Measurements from ENCODE around the gene DMRTB1. TPM values are rescaled to one million over a fixed set of nuclear protein-coding genes. Genes with fewer than 3 reads are reported as not detected.

Gene DMRTB1
- total RNA-seq, 1 donor from 2014 or later, result not detected

DNA sequence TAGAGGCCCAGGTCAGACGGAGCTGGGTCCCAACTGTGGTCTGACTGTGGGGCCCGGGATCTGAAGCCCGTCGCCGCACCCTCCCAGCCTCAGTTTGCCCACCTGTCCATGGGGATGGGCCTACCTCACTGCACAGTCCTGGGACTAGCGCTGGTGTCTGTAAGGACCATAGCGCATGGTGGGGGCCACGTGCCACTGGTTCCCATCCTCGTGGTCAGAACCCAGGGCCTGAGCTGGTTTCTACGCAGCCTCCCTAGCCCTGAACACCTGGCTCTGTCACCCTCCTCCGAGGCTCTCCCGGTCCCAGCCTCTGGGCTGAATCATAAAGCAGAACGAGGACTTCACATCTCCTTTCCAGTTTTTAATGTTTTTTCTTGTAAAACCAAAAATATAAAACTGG, 46.7 kb downstream of the DMRTB1 start:
- no peak overlapping the region for H3K4me3 ChIP-seq (ENCODE audit: low read depth, low read length)
- no peak for DNase-seq (ENCODE audit: low read depth)
- TF ChIP-seq, protein P1, sequence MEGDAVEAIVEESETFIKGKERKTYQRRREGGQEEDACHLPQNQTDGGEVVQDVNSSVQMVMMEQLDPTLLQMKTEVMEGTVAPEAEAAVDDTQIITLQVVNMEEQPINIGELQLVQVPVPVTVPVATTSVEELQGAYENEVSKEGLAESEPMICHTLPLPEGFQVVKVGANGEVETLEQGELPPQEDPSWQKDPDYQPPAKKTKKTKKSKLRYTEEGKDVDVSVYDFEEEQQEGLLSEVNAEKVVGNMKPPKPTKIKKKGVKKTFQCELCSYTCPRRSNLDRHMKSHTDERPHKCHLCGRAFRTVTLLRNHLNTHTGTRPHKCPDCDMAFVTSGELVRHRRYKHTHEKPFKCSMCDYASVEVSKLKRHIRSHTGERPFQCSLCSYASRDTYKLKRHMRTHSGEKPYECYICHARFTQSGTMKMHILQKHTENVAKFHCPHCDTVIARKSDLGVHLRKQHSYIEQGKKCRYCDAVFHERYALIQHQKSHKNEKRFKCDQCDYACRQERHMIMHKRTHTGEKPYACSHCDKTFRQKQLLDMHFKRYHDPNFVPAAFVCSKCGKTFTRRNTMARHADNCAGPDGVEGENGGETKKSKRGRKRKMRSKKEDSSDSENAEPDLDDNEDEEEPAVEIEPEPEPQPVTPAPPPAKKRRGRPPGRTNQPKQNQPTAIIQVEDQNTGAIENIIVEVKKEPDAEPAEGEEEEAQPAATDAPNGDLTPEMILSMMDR (conservative IDR thresholded peaks at IDR 0.05; ENCODE audit: low read depth, low read length), result no peak

DNA sequence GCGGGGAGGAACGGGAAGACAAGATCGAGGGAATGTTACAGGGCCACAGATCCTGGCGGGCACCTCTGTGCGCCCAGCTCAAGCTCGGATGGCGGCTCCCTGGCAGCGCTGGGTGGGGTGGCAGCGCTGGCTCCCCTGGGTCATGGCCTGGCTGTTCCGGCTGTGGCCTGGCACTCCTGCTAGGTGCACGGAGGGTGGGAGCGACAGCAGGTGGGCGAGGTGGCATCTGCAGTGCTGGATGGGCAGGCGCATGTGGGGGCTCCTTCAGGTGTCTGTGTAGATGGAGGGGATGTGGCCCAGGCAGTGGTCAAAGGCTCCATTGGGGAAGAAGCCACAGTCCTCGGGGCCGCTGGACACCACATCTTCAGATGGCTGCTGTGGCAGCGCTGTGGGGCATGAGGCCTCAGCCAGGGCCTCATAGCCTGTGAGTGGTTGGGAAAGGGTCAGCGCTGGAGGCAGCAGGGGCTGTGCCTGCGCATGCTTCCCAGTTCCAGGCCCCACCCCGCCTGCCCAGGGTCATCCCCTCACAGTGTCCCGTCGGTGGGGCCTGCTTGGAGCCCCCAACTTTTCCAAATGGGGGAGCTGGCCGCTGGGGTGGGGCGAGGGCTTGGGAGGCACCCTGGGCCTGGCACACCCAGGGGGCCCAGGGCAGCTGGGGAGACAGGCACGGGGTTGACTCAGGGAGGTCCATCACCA, 47.3 kb downstream of the DMRTB1 start:
- TF ChIP-seq, protein P1 (conservative IDR thresholded peaks at IDR 0.05; ENCODE audit: low read depth, low read length), result no peak
- H3K4me3 ChIP-seq (ENCODE audit: low read depth, low read length), result no peak overlapping the region
- no peak for DNase-seq (ENCODE audit: low read depth)

DNA sequence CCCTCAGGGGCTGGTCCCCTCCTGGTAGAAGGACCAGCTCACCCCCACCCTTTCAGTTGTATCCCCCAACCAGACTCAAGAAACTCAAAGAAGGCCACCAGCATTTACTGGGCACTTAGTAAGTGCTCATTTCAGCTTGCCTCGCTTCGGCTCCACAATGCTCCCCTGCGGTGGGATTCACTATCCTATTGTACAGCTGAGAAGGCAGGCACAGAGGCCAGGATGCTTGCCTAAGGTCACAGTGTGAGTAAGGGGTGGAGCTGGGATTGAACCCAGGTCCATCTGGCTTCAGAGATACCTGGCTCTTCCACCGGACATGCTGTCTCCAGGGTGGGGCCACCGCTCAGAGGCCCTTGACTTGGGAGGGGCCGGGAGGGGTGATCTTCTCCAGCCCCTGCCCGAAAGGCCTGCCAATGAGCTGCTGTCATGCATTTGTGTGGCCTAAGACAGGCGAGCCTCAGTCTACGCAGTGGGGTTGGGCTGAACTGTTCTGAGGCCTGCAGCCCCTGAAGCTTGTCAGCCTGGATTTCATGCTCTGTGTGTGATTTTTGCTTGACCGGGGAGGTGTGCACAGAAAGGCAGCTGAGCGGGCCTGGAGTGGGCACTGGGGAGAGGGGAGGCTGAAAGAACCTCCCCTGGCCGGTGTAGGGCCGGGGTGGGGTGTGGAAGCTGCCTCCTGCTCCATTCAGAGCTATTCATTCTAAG, 48.1 kb downstream of the DMRTB1 start:
- DNase-seq (ENCODE audit: low read depth), result no peak
- H3K4me3 ChIP-seq (ENCODE audit: low read depth, low read length), result no peak overlapping the region
- TF ChIP-seq, protein P1 (conservative IDR thresholded peaks at IDR 0.05; ENCODE audit: low read depth, low read length), result no peak

DNA sequence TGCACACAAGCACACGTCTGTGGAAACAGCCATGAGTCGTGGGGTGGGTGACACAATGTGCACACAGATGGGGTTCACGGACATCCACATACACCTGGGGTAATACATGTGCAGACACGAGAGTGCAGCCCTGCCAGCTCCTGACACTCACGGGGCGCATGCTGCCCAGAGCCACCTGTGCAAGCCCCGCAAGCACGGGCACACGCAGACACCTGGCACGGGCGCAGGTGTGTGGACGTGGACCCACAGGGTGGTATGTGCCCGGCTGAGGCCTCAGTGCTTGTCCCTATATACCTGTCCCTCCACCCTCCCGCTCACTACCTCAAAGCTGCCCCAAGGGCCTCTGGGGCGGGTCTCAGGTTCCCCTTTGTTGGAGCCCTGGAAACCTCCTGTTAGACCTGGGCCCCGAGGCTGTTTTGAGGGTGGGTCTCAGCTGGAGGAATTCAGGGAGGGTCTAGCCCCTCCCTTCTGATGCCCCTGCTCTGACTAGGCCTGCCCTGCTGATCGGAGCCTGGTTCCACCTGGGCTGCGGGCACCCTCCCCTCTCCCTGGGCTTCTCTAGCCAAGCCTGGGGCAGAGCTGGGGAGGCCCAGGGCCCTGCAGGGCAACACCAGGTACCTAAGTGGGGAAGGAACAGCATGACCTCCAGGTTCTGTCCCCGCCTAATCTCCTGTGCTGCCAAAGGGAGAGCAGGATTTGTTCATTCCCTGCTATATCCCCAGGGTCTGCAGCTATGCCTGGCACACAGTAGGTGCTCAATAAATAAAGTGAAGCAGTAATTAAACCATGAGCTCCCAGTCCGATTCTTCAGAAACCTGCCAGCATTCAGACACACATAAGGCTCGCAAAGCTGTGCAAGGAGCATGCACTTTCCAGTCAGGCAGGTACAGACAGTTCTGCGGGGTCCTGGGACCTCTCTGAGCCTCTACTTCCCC, 49.1 kb downstream of the DMRTB1 start:
- TF ChIP-seq, protein P1 (conservative IDR thresholded peaks at IDR 0.05; ENCODE audit: low read depth, low read length), result no peak
- no peak for DNase-seq (ENCODE audit: low read depth)
- H3K4me3 ChIP-seq (ENCODE audit: low read depth, low read length), result no peak overlapping the region

DNA sequence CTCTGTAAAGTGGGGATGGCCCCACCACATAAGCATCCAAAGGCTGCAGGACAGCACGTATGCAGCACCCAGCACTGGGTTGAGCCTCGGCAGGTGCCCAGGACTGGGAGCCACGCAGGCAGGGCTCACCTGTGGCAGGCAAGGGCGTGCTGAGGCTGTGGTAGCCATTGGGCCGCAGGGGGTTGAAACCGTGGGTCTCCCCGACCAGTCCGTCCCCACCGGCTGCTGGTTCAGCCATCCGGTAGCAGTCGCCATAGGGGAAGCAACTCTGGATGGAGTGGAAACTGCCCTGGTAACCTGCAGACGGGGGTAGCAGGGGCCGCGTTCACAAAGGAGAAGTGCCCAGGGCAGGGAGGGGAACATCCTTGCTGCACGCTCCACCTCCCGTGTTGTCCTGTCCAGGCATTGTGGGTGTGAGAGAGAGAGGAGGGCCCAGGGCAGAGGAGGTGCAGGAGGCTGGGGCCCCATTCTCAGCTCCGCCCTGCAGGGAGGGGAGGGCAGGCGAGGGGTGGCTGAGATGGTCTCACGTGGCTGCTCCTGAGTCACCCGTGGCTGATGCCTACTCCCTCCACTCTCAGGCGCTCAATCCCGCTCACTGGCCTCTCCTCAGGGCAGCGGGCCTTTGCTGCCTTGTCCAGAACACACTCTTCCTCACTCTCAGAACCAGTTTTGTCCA, 49.9 kb downstream of the DMRTB1 start:
- TF ChIP-seq, protein P1 (conservative IDR thresholded peaks at IDR 0.05; ENCODE audit: low read depth, low read length), result no peak
- DNase-seq (ENCODE audit: low read depth), result peak; percentile 9
- no peak overlapping the region for H3K4me3 ChIP-seq (ENCODE audit: low read depth, low read length)

DNA sequence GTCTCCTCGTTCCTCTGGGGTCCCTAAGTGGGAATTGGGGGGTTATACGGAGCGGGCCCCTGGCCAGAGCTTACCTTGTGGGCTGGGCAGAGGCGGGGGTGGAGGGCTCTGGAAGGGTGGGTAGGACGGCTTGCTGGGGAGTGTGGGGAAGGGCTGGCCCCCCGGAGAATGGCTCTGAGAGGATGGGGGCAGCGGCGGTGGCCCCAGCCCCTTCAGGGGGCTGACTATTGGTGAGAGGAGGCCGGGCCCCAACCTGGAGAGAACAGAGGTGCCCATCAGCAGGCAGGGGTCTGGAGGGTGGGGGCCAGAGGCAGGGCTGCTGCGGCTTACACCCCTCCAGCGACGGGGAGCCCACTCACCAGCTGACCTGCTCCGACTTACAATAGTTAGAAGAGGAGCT, 50.6 kb downstream of the DMRTB1 start:
- H3K4me3 ChIP-seq (ENCODE audit: low read depth, low read length), result no peak overlapping the region
- no peak for DNase-seq (ENCODE audit: low read depth)
- TF ChIP-seq, protein P1 (conservative IDR thresholded peaks at IDR 0.05; ENCODE audit: low read depth, low read length), result no peak

Measured in epithelial cell of proximal tubule (primary cell).